Bone marrow (tissue), 2 donors: ENCODE results near the gene CDCA4.
"Not testable (repeated sequence)": the region's sequence is repeated elsewhere in the genome, so short reads cannot be mapped to it uniquely, and the experiment has no call there.

Source experiments
- DNase-seq, 2 donors: peaks; one replicate each; lab custom pipeline; 2025; lab: John Stamatoyannopoulos, UW

CDCA4 gene

DNA sequence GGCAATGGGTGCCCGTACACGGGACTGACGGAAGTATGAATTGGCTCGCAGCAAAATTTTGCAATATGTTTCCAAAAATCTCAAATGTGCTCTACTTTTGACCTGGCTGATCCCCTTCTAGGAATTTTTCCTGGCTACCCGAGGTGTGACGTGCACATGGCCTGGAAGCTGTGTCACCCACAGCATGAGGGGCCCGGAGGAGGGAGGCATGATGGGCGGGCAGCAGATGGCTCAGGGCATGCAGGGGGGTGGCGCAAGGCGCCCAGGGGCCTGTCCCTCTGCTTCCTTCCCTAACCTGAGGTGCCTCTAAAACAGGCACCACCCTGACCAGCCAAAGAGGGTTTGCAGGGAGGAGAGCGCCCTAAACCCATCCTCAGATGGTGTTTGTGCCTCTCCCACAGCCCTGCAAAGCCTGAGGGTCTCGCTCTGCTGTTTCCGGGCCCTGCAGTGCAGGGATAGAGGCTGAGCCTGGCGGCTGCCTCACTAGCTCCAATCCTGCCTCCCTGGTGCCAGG lies 37.7 kb upstream of the CDCA4 start:
- no peak for DNase-seq

DNA sequence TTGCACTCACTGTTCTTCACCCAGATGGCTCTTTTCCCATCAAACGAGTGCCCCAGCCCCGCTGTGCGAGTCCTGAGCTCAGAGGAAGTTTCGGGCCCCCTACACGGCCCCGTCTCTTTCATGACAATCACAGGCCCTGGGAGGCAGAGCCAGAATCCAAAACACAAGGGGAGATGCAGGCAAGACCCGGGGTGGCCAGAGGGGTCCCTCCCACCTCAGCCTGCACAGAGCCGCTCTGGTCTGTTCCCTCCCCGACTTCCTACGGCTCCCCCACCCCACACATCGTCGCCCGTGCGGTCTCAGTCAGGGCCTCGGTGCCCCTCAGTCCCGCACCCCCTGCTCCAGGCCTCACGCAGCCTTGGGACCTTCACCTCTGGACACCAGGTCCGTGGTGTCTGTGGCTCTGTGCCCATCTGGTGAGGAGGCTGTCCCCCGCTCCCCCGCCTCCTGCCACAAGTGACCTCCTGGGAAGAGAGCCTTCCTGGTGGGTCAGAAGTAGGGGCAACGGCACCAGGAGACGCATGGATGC lies 35.5 kb upstream of the CDCA4 start:
- DNase-seq = no peak

DNA sequence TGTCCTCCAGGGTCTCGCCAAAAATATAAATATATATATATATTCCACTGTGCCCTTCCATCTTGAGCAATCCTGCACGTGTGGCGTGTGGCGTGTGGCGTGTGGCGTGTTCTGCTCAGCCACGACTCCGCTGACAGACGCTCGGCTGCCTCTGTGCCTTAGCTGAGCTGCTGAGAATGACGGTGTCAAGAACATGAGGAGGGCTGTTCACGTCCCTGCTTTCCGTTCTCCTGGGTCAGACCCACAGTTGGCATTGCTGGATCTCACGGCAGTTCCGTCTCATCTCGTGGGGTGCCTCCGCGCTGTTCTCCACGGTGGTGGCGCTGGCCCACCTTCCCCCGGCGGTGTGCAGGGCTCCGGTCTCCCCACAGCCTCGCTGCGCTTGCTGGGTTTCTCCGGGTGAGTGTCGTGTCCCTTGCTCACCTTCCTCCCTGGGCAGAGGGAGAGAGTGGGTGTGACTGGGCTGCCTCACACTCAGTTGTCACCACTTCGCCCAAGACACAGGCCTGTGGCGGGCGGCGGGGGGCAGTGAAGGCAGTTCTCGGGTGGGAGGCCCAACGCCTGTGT lies 34.9 kb upstream of the CDCA4 start:
- no peak for DNase-seq

- no peak for DNase-seq
Observed at GRCh38 chr14:105055334-105055733, 34.5 kb upstream of the CDCA4 start.

DNA sequence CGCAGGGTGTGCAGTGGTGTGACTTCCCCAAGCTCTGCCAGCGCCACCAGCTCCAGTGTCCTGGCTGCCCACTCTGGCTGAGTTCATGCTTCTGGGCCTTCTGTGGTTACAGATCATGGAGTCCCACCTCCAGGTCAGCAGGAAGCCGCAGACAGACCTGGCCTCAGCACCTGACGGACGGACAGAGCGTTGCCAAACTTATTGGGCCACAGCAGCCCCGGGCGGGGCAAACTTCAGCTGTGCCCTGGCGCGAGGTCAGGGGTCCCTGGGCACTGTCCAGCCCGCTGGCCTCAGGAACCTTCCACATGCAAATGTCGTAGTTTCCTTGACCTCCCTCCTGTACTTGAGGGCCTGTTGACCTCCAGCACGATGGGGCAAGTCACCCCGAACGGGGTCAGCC lies 33.1 kb upstream of the CDCA4 start:
- no peak for DNase-seq

DNA sequence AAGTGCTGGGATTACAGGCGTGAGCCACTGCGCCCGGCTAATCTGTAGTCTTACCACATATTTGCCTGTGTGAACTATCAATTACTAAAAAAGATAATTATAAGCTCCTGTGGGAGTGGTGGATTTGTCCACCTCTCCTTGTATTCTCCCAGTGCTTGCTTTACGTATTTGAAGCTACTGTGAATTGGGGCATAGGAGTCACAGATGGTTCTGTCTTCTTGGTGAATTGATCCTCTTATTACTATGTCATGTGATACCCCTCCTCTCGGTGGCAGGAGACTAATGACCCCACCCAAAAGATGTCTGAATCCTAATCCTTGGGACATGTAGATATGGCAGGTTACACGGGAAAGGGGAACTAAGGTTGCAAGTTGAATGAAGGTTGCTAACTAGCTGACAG lies 32.5 kb upstream of the CDCA4 start:
- DNase-seq = no peak

- no peak for DNase-seq
Observed at GRCh38 chr14:105052110-105052458, 31.2 kb upstream of the CDCA4 start.

GRCh38 chr14:105051182-105052109 lies 30.6 kb upstream of the CDCA4 start:
- DNase-seq = no peak

DNA sequence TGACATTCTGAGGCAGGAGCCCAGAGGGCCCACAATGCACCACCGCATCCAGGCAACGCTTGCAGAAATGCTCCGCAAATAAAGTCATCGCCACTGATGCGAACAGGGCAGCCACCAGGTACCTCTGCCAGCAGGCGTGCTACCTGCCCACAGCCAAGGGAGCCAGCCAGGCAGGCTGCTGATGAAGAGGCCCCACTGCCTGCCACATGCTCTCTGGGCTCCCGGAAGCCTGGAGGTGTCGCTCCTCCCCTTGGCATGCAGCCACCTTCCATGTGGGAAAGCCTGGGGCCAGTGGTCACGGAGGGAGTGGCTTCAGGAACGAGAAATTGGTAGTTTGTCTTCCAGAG lies 29.6 kb upstream of the CDCA4 start:
- no peak for DNase-seq

DNA sequence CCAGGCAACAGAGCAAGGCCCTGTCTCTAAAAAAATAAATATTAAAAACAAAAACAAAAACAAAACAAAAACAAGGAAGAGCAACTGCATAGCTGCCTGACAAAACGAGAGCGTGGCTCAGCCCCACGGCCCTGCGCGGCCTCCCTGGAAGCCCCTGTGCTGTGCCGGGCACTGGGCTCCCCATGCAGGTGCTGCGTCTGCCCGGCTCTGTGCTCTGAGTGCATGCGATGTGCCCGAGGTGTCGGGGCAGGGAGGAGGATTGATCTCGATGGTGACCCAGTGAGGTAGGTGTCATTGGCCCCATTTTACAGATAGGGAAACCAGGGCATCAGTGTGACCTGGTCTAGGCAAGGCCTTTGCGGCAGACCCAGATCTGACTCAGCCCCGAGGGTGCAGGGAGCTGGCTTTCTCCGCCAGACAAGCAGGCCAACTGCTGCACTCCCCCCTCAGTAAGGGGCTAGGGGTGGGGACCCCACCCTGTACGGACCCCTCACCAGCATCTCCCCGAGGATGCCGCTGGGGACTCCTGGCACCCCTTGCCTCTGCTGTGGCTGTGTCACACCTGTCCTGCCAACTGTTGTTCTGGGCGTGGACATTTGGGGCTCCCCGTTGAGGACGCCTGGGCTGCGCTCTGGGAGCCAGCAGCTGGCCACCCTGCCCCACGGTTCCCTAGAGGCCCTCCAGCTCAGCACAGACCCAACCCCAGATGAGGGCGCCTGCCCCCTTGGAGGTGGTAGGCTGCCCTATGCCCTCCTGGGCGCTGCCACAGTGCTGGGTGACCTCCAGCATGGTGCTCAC lies 29.1 kb upstream of the CDCA4 start:
- DNase-seq = no peak

DNA sequence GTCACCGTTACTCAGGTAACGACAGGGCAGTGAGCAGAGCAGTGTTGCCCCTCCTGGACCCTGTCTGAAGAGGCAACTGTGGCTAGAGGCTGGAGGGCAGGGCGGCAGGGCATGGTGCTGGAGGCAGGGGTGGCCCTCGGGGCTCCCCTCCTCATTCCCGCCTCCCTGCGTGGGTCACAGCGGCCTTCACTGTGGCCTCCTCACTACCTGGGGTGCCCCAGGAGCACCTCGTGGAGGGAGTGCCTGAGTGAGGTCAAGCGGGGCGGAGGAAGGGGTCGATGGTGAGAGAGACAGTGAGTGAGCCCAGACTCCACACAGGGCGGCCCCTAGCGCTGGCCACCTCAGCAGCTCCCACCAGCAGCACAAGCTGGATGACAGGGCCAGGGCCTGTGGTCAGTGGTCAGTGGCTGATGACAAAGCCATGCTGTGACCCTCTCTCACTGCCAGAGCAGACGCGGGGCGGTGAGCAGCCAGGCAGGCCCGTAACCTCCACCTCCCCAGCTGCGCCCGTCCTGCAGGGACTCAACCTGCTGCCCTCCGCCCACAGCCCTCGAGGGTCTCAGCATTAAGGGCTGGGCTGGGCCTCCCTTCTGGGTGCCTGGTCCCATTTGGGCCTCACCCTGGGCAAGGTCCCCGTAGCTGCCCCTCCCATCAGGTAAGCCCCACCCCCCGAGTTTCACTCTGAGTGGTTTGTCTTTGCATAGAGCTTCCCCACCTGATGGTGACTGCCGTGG lies 26.6 kb upstream of the CDCA4 start:
- DNase-seq = no peak

GRCh38 chr14:105046891-105047282 lies 26.0 kb upstream of the CDCA4 start:
- DNase-seq = no peak

- DNase-seq = peak; percentile 76 to 82
Observed at GRCh38 chr14:105045710-105046326, 24.9 kb upstream of the CDCA4 start.

DNA sequence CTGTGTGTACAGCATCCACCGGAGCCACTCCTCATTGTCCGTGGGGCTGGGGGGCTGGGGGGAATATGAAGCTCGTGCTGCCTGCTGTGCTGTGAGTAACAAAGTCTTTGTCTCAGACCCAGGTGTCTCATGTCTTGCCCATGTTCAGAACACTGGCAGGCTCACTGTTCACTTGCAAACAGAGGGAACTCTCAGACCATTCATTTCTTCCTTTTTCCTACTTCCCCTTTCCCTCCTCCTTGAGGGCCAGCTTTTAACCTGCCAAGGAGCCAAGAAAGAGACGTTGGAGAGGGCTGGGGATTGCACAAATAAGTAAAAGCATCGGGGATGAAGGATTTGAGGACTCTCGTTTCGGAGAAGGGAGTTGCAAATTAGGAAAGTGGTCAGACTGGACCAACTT lies 22.8 kb upstream of the CDCA4 start:
- DNase-seq = no peak

GRCh38 chr14:105042813-105043212 lies 21.9 kb upstream of the CDCA4 start:
- DNase-seq = no peak

GRCh38 chr14:105041841-105042765 lies 21.2 kb upstream of the CDCA4 start:
- no peak for DNase-seq

GRCh38 chr14:105039458-105040205 lies 18.7 kb upstream of the CDCA4 start:
- DNase-seq = no peak

DNA sequence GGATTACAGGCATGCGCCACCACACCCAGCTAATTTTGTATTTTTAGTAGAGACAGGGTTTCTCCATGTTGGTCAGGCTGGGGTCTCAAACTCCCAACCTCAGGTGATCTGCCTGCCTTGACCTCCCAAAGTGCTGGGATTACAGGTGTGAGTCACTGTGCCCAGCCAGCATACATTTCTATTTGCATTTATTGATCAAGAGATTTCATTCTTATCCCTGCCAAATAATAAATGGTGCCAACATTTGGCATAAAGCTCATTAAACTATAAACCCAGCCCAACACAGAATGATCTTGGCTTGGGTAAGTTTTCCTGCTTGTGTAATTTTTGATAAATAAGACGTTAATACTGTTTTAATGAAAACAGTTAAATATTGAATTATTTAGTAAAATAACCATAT lies 14.7 kb upstream of the CDCA4 start:
- DNase-seq = not testable (repeated sequence)

DNA sequence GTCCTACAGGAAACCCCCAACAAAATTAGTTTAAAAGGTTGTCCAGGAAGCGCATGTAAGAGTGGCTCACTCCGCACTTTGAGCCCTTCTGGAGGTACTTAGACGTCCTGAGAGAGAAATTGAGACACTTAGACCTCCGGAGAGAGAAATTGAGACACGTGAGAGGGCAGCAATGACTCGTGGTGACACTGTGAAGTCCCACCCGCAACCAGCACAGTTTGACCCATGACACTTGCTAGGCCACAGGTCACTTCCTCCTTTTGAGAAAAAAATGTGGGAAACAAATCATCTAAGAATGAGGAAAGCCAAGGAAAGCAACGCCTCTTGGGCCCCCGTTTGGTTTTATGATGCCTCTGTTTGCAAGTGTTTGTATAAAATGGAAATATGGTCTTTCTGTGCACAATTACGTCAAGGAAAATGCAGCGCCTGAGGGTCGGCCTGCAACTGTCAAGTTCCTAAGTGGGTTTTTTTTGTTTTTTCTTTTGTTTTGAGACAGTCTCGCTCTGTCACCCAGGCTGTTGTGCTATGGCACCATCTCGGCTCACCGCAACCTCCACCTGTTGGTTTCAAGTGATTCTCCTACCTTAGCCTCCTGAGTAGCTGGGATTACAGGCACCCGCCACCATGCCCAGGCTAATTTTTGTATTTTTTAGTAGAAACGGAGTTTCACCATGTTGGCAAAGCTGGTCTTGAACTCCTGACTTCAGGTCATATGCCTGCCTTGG lies 13.6 kb upstream of the CDCA4 start:
- no peak for DNase-seq
